Transverse colon (tissue), 4 donors: ENCODE results near the gene TMEM119. TPM values are rescaled to one million over a fixed set of nuclear protein-coding genes. Genes with fewer than 3 reads are reported as not detected.
A peak's percentile ranks its signal among the peaks of the same experiment; 100 is the strongest.

Experiments
- DNase-seq: peaks from one replicate; pipeline ENCODE4 v3.0.0-alpha.2; 2019
- H3K27ac ChIP-seq, 4 donors: fragments of 200-600 bp; sonication (generic); 2 replicates each; pipeline ENCODE4 v1.5.1; 2016 to 2018; ENCODE audit warnings: inconsistent platforms in 4 of 4
- H3K27me3 ChIP-seq: fragments of 200-600 bp; sonication (generic); 2 replicates; pipeline ENCODE4 v1.5.1; 2017; ENCODE audit warnings: inconsistent platforms
- H3K36me3 ChIP-seq, 4 donors: fragments of 200-600 bp; sonication (generic); 2 replicates each; pipeline ENCODE4 v1.5.1; 2017 to 2019; ENCODE audit warnings: inconsistent platforms in 4 of 4
- H3K4me1 ChIP-seq, 4 donors: fragments of 200-600 bp; sonication (generic); 2 replicates each; pipeline ENCODE4 v1.5.1; 2017 to 2020; ENCODE audit warnings: inconsistent platforms in 4 of 4
- H3K4me3 ChIP-seq, 4 donors: fragments of 200-600 bp; sonication (generic); 1 replicate in 1 of 4; 2 replicates in 3 of 4; pipeline versions ENCODE4 v1.5.1 to v1.6.1; 2017 to 2019; ENCODE audit warnings: inconsistent platforms in 4 of 4
- H3K9me3 ChIP-seq, 2 donors: fragments of 200-600 bp; sonication (generic); 2 replicates each; pipeline ENCODE4 v1.5.1; 2017 to 2019; ENCODE audit warnings: inconsistent platforms in 2 of 2
- CTCF ChIP-seq, 5 experiments: fragments of 200-600 bp in 3 of 5; fragments of 450-650 bp in 2 of 5; sonication (generic) in 3 of 5; IDR thresholded peaks; 1 replicate in 2 of 5; 2 replicates in 3 of 5; pipeline ENCODE4 v1.5.1; 2016 to 2017; ENCODE audit warnings: antibody characterized with exemption in 5 of 5, inconsistent platforms in 3 of 5, mild to moderate bottlenecking in 2 of 5, moderate library complexity in 1 of 5
- EP300 ChIP-seq: sonication (generic); formaldehyde crosslinking; IDR thresholded peaks from one replicate; pipeline ENCODE4 v1.6.1; 2017; ENCODE audit warnings: antibody characterized with exemption, low read depth
- POLR2A ChIP-seq: fragments of 450-650 bp; IDR thresholded peaks from one replicate; pipeline ENCODE4 v1.6.1; 2016; ENCODE audit warnings: antibody characterized with exemption, mild to moderate bottlenecking, moderate library complexity
- POLR2AphosphoS5 ChIP-seq, 3 donors: sonication (generic); formaldehyde crosslinking; IDR thresholded peaks; one replicate each; pipeline ENCODE4 v1.6.1; 2016; ENCODE audit warnings: antibody characterized with exemption in 3 of 3
- WGBS, 2 donors: methylation state at CpG; one replicate each; pipeline ENCODE4 v1.1.5; 2018; ENCODE audit warnings: low coverage in 1 of 2; 5-methylcytosine and 5-hydroxymethylcytosine counted together
- in situ Hi-C, 4 donors: fragments of 200-750 bp; cut with MboI; loops; one replicate each; pipeline versions ENCODE4 v1.15.0 to v1.15.1; 2017; ENCODE audit warnings: low sequenced_read_pairs in 3 of 4, low pct_ligation_motif_present in 1 of 4, low pct_unique_long_range_greater_than_20kb in 1 of 4
- intact Hi-C: fragments of 100-400 bp; cut with DNase I; formaldehyde crosslinking; loops from one replicate; pipeline ENCODE4 v1.15.1; 2023; ENCODE audit warnings: low total_unique reads
- total RNA-seq, 4 donors: library from RNA; depleted of rRNA; stranded (reverse); fragments of >200 nt; gene quantifications; one replicate each; pipeline ENCODE4 v1.1.0, GENCODE V29; 2016

Gene TMEM119
- total RNA-seq, 4 donors from 2014 or later = 3.3 to 18.3 (median 9.7) TPM

- no peak overlapping the region for H3K4me3 ChIP-seq
Measured at GRCh38 chr12:108599541-108599940, 1.7 kb upstream of the TMEM119 start.

GRCh38 chr12:108598553-108599250 lies 818 bp upstream of the TMEM119 start:
- H3K4me3 ChIP-seq = no peak overlapping the region
- in situ Hi-C loops = no loop called here
- H3K4me1 ChIP-seq = no peaks in the 10 kb centered on the region
- H3K27ac ChIP-seq = peak overlapping the region; percentile 23 to 55 (median 42)
- H3K27me3 ChIP-seq = no peaks in the 10 kb centered on the region
- no peak for TF ChIP-seq POLR2A
- no peak for TF ChIP-seq EP300
- no peak for TF ChIP-seq POLR2AphosphoS5 (IDR thresholded peaks at IDR 0.05)
- no peak for TF ChIP-seq CTCF (IDR thresholded peaks at IDR 0.05)
- 85 to 90% methylated on average over 2 to 11 of the region's 11 CpGs for WGBS, 2 donors
- no peak for DNase-seq
- H3K9me3 ChIP-seq = no peaks in the 10 kb centered on the region
- no peaks in the 10 kb centered on the region for H3K36me3 ChIP-seq
- intact Hi-C loops = no loop called here

More at GRCh38 chr12:108599541-108599940, 1.7 kb upstream of the TMEM119 start:
- Histone ChIP-seq H3K27ac (no peak overlapping the region), H3K36me3 (no peaks in the 10 kb centered on the region), H3K9me3 (no peaks in the 10 kb centered on the region), H3K4me1 (no peaks in the 10 kb centered on the region), H3K27me3 (no peaks in the 10 kb centered on the region)
- in situ Hi-C loops (no loop called here), intact Hi-C loops (no loop called here)
- 75% methylated on average over 6 of the region's 6 CpGs; no CpG with 5 or more reads in 1 of the 2 donors for WGBS, 2 donors
- TF ChIP-seq EP300 (no peak), POLR2AphosphoS5 (IDR thresholded peaks at IDR 0.05) (no peak), POLR2A (no peak), CTCF (IDR thresholded peaks at IDR 0.05) (no peak)
- no peak for DNase-seq

- no peak for TF ChIP-seq EP300
- no peak for TF ChIP-seq CTCF (IDR thresholded peaks at IDR 0.05)
- TF ChIP-seq POLR2AphosphoS5 (IDR thresholded peaks at IDR 0.05) = no peak
- no peak for TF ChIP-seq POLR2A
- H3K4me1 ChIP-seq = no peaks in the 10 kb centered on the region
- in situ Hi-C loops (no loop called here), intact Hi-C loops (no loop called here)
- no peaks in the 10 kb centered on the region for H3K27me3 ChIP-seq
- peak overlapping the region; percentile 31 to 55 (median 42) for H3K27ac ChIP-seq
- DNase-seq = no peak
- no peaks in the 10 kb centered on the region for H3K36me3 ChIP-seq
- 66% methylated on average over 9 of the region's 10 CpGs; no CpG with 5 or more reads in 1 of the 2 donors for WGBS, 2 donors
- peak overlapping the region in 3 of 4 donors; percentile 9 to 37 (median 13) for H3K4me3 ChIP-seq
- no peaks in the 10 kb centered on the region for H3K9me3 ChIP-seq
Measured at GRCh38 chr12:108596854-108597558, 878 bp downstream of the TMEM119 start.
